A549 (cell line): ENCODE measurements around the gene MLLT1.

ENCODE experiments used
- CEBPB ChIP-seq, 2 experiments: fragments of >200 bp in 1 of 2; sonication (Bioruptor Twin) in 1 of 2; formaldehyde crosslinking in 1 of 2; IDR thresholded peaks; 2 replicates each; pipeline ENCODE4 v1.6.1; 2012 to 2016
- EP300 ChIP-seq, 2 experiments: fragments of >200 bp; sonication (Bioruptor Twin); formaldehyde crosslinking; IDR thresholded peaks; 2 replicates in 1 of 2; 3 replicates in 1 of 2; pipeline ENCODE4 v1.6.1; 2016 to 2017
- NFE2L2 ChIP-seq: fragments of 150-350 bp; conservative IDR thresholded peaks from 2 replicates; pipeline ENCODE4 v1.6.1; 2014; ENCODE audit warnings: low read length
- SMC3 ChIP-seq: fragments of >200 bp; sonication (Bioruptor Twin); formaldehyde crosslinking; IDR thresholded peaks from 3 replicates; pipeline ENCODE4 v1.6.1; 2018; ENCODE audit warnings: inconsistent platforms
- TF ChIP-seq, protein P1 (sequence below): fragments of >200 bp; sonication (Bioruptor Twin); formaldehyde crosslinking; IDR thresholded peaks from 3 replicates; pipeline ENCODE4 v1.5.1; 2016
- TF ChIP-seq, protein P2 (sequence below): fragments of 150-350 bp; IDR thresholded peaks from 2 replicates; pipeline ENCODE4 v1.6.1; 2014; ENCODE audit warnings: low read depth, mild to moderate bottlenecking, low read length

DNA sequence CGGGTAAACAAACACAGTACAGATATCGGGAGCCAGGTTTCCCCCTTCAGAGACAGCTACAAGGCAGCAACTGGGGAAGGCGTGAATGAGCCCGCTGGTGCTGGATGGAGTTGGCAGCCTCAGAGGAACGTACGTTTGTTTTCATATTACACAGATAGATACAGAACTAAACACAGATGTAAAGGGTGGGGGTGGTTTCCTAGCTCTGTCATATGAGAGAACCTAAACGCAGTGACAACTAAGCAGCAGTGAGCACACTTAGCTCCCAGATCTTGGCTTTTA, 32.8 kb downstream of the MLLT1 start:
- TF ChIP-seq, protein P1, sequence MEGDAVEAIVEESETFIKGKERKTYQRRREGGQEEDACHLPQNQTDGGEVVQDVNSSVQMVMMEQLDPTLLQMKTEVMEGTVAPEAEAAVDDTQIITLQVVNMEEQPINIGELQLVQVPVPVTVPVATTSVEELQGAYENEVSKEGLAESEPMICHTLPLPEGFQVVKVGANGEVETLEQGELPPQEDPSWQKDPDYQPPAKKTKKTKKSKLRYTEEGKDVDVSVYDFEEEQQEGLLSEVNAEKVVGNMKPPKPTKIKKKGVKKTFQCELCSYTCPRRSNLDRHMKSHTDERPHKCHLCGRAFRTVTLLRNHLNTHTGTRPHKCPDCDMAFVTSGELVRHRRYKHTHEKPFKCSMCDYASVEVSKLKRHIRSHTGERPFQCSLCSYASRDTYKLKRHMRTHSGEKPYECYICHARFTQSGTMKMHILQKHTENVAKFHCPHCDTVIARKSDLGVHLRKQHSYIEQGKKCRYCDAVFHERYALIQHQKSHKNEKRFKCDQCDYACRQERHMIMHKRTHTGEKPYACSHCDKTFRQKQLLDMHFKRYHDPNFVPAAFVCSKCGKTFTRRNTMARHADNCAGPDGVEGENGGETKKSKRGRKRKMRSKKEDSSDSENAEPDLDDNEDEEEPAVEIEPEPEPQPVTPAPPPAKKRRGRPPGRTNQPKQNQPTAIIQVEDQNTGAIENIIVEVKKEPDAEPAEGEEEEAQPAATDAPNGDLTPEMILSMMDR = no peak
- no peak for TF ChIP-seq EP300 (IDR thresholded peaks at IDR 0.05)
- no peak for TF ChIP-seq NFE2L2
- TF ChIP-seq, protein P2, sequence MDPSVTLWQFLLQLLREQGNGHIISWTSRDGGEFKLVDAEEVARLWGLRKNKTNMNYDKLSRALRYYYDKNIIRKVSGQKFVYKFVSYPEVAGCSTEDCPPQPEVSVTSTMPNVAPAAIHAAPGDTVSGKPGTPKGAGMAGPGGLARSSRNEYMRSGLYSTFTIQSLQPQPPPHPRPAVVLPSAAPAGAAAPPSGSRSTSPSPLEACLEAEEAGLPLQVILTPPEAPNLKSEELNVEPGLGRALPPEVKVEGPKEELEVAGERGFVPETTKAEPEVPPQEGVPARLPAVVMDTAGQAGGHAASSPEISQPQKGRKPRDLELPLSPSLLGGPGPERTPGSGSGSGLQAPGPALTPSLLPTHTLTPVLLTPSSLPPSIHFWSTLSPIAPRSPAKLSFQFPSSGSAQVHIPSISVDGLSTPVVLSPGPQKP = no peak
- TF ChIP-seq SMC3 = no peak
- TF ChIP-seq CEBPB (IDR thresholded peaks at IDR 0.05) = no peak
